ENCODE results near the gene PHYKPL.

- TF ChIP-seq CTCF (IDR thresholded peaks at IDR 0.05) (no peak), POLR2A (IDR thresholded peaks at IDR 0.05) (no peak), POLR2AphosphoS5 (IDR thresholded peaks at IDR 0.05) (no peak)
These were observed 55.8 kb downstream of the PHYKPL start for GRCh38 chr5:178176791-178177190.
